ENCODE results near the gene IFT52. TPM values are rescaled to one million over a fixed set of nuclear protein-coding genes. Genes with fewer than 3 reads are reported as not detected.

Gene IFT52
- polyA plus RNA-seq, 2 of the 4 experiments (the other 2 are of a cell fraction): 26.3 to 42.2 TPM

DNA sequence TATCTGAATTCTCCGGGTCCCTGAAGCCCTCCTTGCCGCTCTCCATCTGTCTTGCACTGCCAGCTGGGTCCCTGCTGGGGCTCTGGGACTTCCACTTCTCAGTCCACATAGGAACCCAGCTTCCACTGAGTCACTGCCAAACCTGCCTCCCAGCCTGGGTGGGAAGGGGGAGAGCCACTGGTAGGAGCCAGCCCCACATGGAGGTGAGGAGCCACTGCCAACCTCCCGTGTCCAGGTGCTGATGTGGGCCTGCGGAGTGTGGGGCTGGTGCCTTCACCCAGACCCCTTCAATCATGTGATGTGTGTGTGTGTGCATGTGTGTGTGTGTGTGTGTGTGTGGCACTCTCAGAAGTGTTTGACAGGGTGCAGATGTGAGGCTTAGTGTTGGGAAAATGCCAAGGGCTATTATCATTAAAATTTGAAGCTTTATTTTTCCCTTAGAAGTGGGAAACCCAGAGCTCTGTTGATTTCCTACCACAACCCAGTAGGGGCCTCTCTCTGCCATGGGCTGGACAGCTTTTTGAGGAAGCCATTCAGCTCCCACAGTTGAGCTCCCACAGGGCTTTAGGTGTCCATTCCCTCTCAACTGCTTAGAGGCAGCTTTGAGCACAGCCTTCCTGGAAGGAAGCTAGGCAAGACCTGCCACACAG lies 41.2 kb upstream of the IFT52 start:
- no peak for FAIRE-seq

DNA sequence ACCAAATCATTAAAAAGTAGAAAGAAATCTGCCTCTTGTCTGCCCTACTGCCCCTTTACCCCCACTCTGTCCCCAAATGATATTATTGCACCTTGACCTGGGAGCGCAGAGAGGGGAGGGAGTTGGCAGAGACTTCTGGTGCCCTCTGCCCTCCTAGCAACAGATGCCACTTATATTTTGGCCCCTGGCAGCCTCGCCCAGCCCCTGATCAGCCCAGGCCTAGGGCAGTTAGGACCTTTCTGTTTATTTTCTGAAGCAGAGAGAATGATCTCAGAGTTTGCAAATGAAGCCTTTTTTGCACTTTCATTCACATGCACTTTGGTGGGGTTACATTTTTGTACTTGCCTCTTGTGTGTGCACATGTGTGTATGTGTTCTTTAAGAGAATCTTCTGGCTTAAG lies 40.3 kb upstream of the IFT52 start:
- Histone ChIP-seq H3K9me3 (peaks cover 6% of the 10 kb centered on the region; the same call in 1 of the 3 replicates), H3K4me1 (no peaks in the 10 kb centered on the region), H3K4me2 (no peak overlapping the region), H3K4me3 (no peak overlapping the region), H3K27ac (no peak overlapping the region)
- no peak for TF ChIP-seq POLR2AphosphoS2 (conservative IDR thresholded peaks at IDR 0.05; ENCODE audit: low read length)
- TF ChIP-seq HOXA7 (CRISPR knock-in tag; IDR thresholded peaks at IDR 0.05): no peak
- TF ChIP-seq, protein P1, sequence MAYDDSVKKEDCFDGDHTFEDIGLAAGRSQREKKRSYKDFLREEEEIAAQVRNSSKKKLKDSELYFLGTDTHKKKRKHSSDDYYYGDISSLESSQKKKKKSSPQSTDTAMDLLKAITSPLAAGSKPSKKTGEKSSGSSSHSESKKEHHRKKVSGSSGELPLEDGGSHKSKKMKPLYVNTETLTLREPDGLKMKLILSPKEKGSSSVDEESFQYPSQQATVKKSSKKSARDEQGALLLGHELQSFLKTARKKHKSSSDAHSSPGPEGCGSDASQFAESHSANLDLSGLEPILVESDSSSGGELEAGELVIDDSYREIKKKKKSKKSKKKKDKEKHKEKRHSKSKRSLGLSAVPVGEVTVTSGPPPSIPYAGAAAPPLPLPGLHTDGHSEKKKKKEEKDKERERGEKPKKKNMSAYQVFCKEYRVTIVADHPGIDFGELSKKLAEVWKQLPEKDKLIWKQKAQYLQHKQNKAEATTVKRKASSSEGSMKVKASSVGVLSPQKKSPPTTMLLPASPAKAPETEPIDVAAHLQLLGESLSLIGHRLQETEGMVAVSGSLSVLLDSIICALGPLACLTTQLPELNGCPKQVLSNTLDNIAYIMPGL (CRISPR knock-in tag; IDR thresholded peaks at IDR 0.05; ENCODE audit: borderline replicate concordance): no peak
- TF ChIP-seq NPAS2 (CRISPR knock-in tag; IDR thresholded peaks at IDR 0.05; ENCODE audit: borderline replicate concordance): no peak
- no peak for TF ChIP-seq HOXB13 (CRISPR knock-in tag; IDR thresholded peaks at IDR 0.05; ENCODE audit: low read depth)
- TF ChIP-seq RAD21 (conservative IDR thresholded peaks at IDR 0.05 in 1 of 2, IDR thresholded peaks at IDR 0.05 in 1 of 2): no peak
- no peak for TF ChIP-seq ZSCAN20 (CRISPR knock-in tag; IDR thresholded peaks at IDR 0.05)
- TF ChIP-seq JUN (IDR thresholded peaks at IDR 0.05): no peak
- TF ChIP-seq ZFP36 (IDR thresholded peaks at IDR 0.05; ENCODE audit: borderline replicate concordance, partially characterized antibody): no peak
- no peak for TF ChIP-seq EHF (CRISPR knock-in tag; IDR thresholded peaks at IDR 0.05)
- TF ChIP-seq RCOR1 (IDR thresholded peaks at IDR 0.05; ENCODE audit: low read depth, low read length): no peak
- TF ChIP-seq KDM5A (IDR thresholded peaks at IDR 0.05): no peak
- TF ChIP-seq EHMT2 (IDR thresholded peaks at IDR 0.05; ENCODE audit: low read depth): no peak
- no peak for TF ChIP-seq FOXS1 (CRISPR knock-in tag; IDR thresholded peaks at IDR 0.05)
- no peak for TF ChIP-seq NR3C1 (IDR thresholded peaks at IDR 0.05)
- TF ChIP-seq MAZ (IDR thresholded peaks at IDR 0.05; ENCODE audit: borderline replicate concordance, low read depth, low read length): no peak
- DNase-seq (ENCODE audit: low read depth in 1 of 2, low spot score in 1 of 2) (no peak), ATAC-seq (no peak), FAIRE-seq (no peak)
- ChIA-PET POLR2A (no interaction called here), CTCF (interaction anchor here (1.4 to 4.6 kb wide), 4 partner anchors 12 to 530 kb away, joined by 3 to 27 read pairs (median 14); no protein-coding TSS in a partner anchor)
- 69% methylated on average over 2 of the region's 2 CpGs for WGBS (ENCODE audit: missing lambda C conversion rate)

More for the DNA sequence above, 41.2 kb upstream of the IFT52 start:
- no peaks in the 10 kb centered on the region for H3K4me1 ChIP-seq
- no peak for DNase-seq (ENCODE audit: low read depth in 1 of 2, low spot score in 1 of 2)
- H3K4me3 ChIP-seq: no peak overlapping the region
- no peak overlapping the region for H3K4me2 ChIP-seq
- ChIA-PET POLR2A (interaction anchor here (0.7 kb wide), 1 partner anchor 9 kb away, joined by 3 read pairs; no protein-coding TSS in a partner anchor), CTCF (interaction anchor here (0.6 to 2.8 kb wide), 5 partner anchors 9 to 531 kb away, joined by 3 to 24 read pairs (median 3); no protein-coding TSS in a partner anchor)
- ATAC-seq: no peak
- TF ChIP-seq, protein P2, sequence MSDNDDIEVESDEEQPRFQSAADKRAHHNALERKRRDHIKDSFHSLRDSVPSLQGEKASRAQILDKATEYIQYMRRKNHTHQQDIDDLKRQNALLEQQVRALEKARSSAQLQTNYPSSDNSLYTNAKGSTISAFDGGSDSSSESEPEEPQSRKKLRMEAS (IDR thresholded peaks at IDR 0.05): no peak
- TF ChIP-seq ESRRA (IDR thresholded peaks at IDR 0.05; ENCODE audit: borderline replicate concordance, low read length) (no peak), ZNF302 (CRISPR knock-in tag; IDR thresholded peaks at IDR 0.05) (no peak), KDM5A (IDR thresholded peaks at IDR 0.05) (no peak), EHF (CRISPR knock-in tag; IDR thresholded peaks at IDR 0.05) (no peak), JUN (IDR thresholded peaks at IDR 0.05) (no peak), NPAS2 (CRISPR knock-in tag; IDR thresholded peaks at IDR 0.05; ENCODE audit: borderline replicate concordance) (no peak), HOXA7 (CRISPR knock-in tag; IDR thresholded peaks at IDR 0.05) (no peak), RCOR1 (IDR thresholded peaks at IDR 0.05; ENCODE audit: low read depth, low read length) (no peak), HOXB13 (CRISPR knock-in tag; IDR thresholded peaks at IDR 0.05; ENCODE audit: low read depth) (no peak), NR3C1 (IDR thresholded peaks at IDR 0.05) (no peak), HOXB5 (CRISPR knock-in tag; IDR thresholded peaks at IDR 0.05) (no peak), ZC3H11A (IDR thresholded peaks at IDR 0.05) (no peak)
- TF ChIP-seq, protein P3, sequence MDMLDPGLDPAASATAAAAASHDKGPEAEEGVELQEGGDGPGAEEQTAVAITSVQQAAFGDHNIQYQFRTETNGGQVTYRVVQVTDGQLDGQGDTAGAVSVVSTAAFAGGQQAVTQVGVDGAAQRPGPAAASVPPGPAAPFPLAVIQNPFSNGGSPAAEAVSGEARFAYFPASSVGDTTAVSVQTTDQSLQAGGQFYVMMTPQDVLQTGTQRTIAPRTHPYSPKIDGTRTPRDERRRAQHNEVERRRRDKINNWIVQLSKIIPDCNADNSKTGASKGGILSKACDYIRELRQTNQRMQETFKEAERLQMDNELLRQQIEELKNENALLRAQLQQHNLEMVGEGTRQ (IDR thresholded peaks at IDR 0.05): no peak
- TF ChIP-seq, protein P1 (CRISPR knock-in tag; IDR thresholded peaks at IDR 0.05; ENCODE audit: borderline replicate concordance): no peak
- 83% methylated on average over 3 of the region's 4 CpGs for WGBS (ENCODE audit: missing lambda C conversion rate)
- H3K27ac ChIP-seq: no peak overlapping the region
- peaks cover 6% of the 10 kb centered on the region; the same call in 1 of the 3 replicates for H3K9me3 ChIP-seq

Data from A549 (cell line).